ENCODE results near the gene MAD1L1. TPM values are rescaled to one million over a fixed set of nuclear protein-coding genes. Genes with fewer than 3 reads are reported as not detected.

MAD1L1 gene
- total and polyA plus RNA-seq, 7 donors: 11.7 to 17.5 (median 15.6) TPM

- no peak overlapping the region for H3K4me3 ChIP-seq
- ATAC-seq: no peak
- DNase-seq: no peak
- H3K27me3 ChIP-seq (ENCODE audit: insufficient read depth in 3 of 3, low read length in 2 of 3): no peaks in the 10 kb centered on the region
- intact Hi-C loops (cut with DNase I): no loop called here
- peaks cover 18% of the 10 kb centered on the region for H3K4me1 ChIP-seq
- H3K27ac ChIP-seq: no peak overlapping the region
- H3K36me3 ChIP-seq (ENCODE audit: insufficient read depth in 1 of 2, low read depth in 1 of 2): peaks cover 0 to 74% of the 10 kb centered on the region in 2 donors
- no peak for TF ChIP-seq CTCF (IDR thresholded peaks at IDR 0.05)
- 92 to 95% (median 95%) methylated on average over 19 of the region's 19 CpGs for WGBS, 3 donors
- no peaks in the 10 kb centered on the region for H3K9me3 ChIP-seq
Measured at GRCh38 chr7:2220030-2220429, 12.7 kb downstream of the MAD1L1 start.

GRCh38 chr7:2219606-2220005, 13.1 kb downstream of the MAD1L1 start:
- Histone ChIP-seq H3K9me3 (no peaks in the 10 kb centered on the region), H3K4me1 (peaks cover 14% of the 10 kb centered on the region), H3K27ac (no peak overlapping the region), H3K27me3 (ENCODE audit: insufficient read depth in 3 of 3, low read length in 2 of 3) (no peaks in the 10 kb centered on the region), H3K4me3 (no peak overlapping the region), H3K36me3 (ENCODE audit: insufficient read depth in 1 of 2, low read depth in 1 of 2) (peaks cover 0 to 75% of the 10 kb centered on the region in 2 donors)
- no peak for DNase-seq
- 93 to 99% (median 95%) methylated on average over 6 to 8 of the region's 8 CpGs for WGBS, 3 donors
- TF ChIP-seq CTCF (IDR thresholded peaks at IDR 0.05): no peak
- no peak for ATAC-seq
- intact Hi-C loops (cut with DNase I): no loop called here

- 87 to 93% (median 93%) methylated on average over 15 of the region's 15 CpGs for WGBS, 3 donors
- H3K27me3 ChIP-seq (ENCODE audit: insufficient read depth in 3 of 3, low read length in 2 of 3): no peaks in the 10 kb centered on the region
- peaks cover 0 to 79% of the 10 kb centered on the region in 2 donors for H3K36me3 ChIP-seq (ENCODE audit: insufficient read depth in 1 of 2, low read depth in 1 of 2)
- TF ChIP-seq CTCF (IDR thresholded peaks at IDR 0.05): no peak
- ATAC-seq (no peak), DNase-seq (peak in 1 of 2 donors; percentile 37)
- H3K4me1 ChIP-seq: peaks cover 9% of the 10 kb centered on the region
- H3K4me3 ChIP-seq: no peak overlapping the region
- H3K9me3 ChIP-seq: no peaks in the 10 kb centered on the region
- no peak overlapping the region for H3K27ac ChIP-seq
- intact Hi-C loops (cut with DNase I): no loop called here
Measured at GRCh38 chr7:2219136-2219535, 13.6 kb downstream of the MAD1L1 start.

GRCh38 chr7:2218444-2218785, 14.3 kb downstream of the MAD1L1 start:
- Histone ChIP-seq H3K36me3 (ENCODE audit: insufficient read depth in 1 of 2, low read depth in 1 of 2) (peaks cover 0 to 84% of the 10 kb centered on the region in 2 donors), H3K27me3 (ENCODE audit: insufficient read depth in 3 of 3, low read length in 2 of 3) (no peaks in the 10 kb centered on the region), H3K4me1 (peaks cover 2% of the 10 kb centered on the region), H3K4me3 (no peak overlapping the region), H3K27ac (no peak overlapping the region), H3K9me3 (no peaks in the 10 kb centered on the region)
- ATAC-seq (no peak), DNase-seq (no peak)
- WGBS, 3 donors: 90 to 92% (median 90%) methylated on average over 9 of the region's 9 CpGs
- no peak for TF ChIP-seq CTCF (IDR thresholded peaks at IDR 0.05)
- intact Hi-C loops (cut with DNase I): no loop called here

GRCh38 chr7:2217716-2218443, 14.9 kb downstream of the MAD1L1 start:
- ATAC-seq (no peak), DNase-seq (no peak)
- TF ChIP-seq CTCF (IDR thresholded peaks at IDR 0.05): no peak
- intact Hi-C loops (cut with DNase I): no loop called here
- Histone ChIP-seq H3K4me3 (no peak overlapping the region), H3K4me1 (no peaks in the 10 kb centered on the region), H3K9me3 (no peaks in the 10 kb centered on the region), H3K27me3 (ENCODE audit: insufficient read depth in 3 of 3, low read length in 2 of 3) (no peaks in the 10 kb centered on the region), H3K27ac (no peak overlapping the region), H3K36me3 (ENCODE audit: insufficient read depth in 1 of 2, low read depth in 1 of 2) (peaks cover 0 to 84% of the 10 kb centered on the region in 2 donors)
- 86 to 93% (median 89%) methylated on average over 19 of the region's 19 CpGs for WGBS, 3 donors
